T47D (cell line): ENCODE measurements around the gene NFIB.

Experiments
- DNase-seq, 2 experiments: peaks; one replicate each; pipeline versions ENCODE4 v3.0.0 to v3.0.0-alpha.2; 2011 to 2012; ENCODE audit warnings: low read depth in 1 of 2, low spot score in 1 of 2
- JUND ChIP-seq: IDR thresholded peaks from 2 replicates; pipeline ENCODE4 v1.6.1; 2012; ENCODE audit warnings: low read depth
- in situ Hi-C: cut with HindIII; loops from 2 replicates; pipeline ENCODE4 v1.10.0; 2016; ENCODE audit warnings: low sequenced_read_pairs, low pct_unique_long_range_greater_than_20kb

NFIB gene

GRCh38 chr9:14211564-14211963 is 102.4 kb downstream of the NFIB start:
- DNase-seq, result peak in 1 of 2 experiments; percentile 55
- TF ChIP-seq JUND, result no peak
- in situ Hi-C loops, result no loop called here

DNA sequence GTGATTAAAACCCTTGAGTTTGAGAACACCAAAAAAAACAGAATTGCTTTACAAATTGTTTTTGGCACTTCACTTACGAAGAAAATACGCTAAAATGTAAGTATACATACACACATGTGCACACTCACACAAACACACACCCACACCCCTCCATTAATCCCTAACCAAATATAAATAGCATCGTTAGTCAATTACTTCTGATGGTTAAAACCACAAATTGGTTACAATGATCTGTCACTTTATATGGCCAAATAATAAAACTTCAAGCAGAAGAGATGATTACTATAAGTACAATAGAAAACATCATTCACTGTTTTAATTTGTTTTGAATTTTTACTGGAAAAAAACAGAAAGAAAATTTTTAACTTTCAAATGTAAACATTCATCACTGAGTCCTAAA is 103.5 kb downstream of the NFIB start:
- in situ Hi-C loops, result no loop called here
- DNase-seq, result no peak
- no peak for TF ChIP-seq JUND

GRCh38 chr9:14209399-14210345 is 104.3 kb downstream of the NFIB start:
- in situ Hi-C loops, result no loop called here
- DNase-seq, result no peak
- no peak for TF ChIP-seq JUND

- no peak for TF ChIP-seq JUND
- in situ Hi-C loops, result no loop called here
- DNase-seq, result no peak
These were observed 106.5 kb downstream of the NFIB start for GRCh38 chr9:14207352-14207995.

DNA sequence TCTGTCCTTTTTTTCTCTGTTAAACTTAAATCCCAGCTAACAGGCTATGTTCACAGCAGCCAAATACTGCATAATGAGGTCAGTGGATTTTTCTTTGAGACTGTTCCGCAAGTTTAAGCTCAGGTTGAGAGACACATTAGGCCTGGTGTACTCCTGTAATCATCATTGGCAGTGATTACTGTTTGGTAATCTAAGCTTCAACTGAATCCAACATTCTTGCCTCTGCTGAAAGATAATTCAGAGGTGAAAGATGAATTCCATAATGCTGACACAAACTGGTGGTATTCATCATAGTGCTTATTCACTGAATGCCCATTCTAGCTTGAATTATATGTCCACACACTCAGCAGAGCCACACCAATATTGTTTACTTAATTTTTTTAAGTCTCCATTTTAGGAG is 108.5 kb downstream of the NFIB start:
- in situ Hi-C loops, result no loop called here
- no peak for DNase-seq
- TF ChIP-seq JUND, result no peak

GRCh38 chr9:14203356-14204056 is 110.4 kb downstream of the NFIB start:
- in situ Hi-C loops, result no loop called here
- TF ChIP-seq JUND, result no peak

DNA sequence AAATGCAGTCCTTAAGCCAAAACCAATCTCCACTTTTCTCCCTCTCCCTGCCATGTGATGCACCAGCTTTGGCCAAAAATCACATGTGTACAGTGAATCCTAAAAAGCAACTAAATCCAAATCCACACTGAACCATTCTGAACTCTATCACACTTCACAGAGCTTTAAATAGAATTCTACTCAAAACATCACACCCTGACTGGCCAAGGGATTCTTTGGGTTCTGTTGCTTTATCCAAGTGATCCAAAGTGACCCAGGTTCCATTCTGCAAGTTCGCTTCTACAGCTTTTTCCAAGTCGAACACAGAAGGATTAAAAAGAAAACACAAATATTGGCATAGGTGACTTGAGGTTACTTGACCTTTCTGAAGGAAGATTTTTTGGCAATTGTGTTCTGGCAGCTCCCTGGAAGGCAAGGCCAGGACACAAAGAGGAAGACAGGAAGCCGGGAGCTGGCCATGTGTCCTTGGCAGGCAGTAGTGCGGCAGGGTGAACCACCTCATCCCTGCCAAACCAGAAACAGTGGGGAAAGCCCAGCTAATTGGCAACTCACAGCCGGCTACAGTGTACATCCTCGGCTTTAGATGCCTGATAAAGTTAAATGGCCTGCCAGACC is 115.0 kb downstream of the NFIB start:
- TF ChIP-seq JUND, result no peak
- in situ Hi-C loops, result no loop called here
- DNase-seq, result peak in 1 of 2 experiments; percentile 50

More at GRCh38 chr9:14203356-14204056, 110.4 kb downstream of the NFIB start:
- no peak for DNase-seq

DNA sequence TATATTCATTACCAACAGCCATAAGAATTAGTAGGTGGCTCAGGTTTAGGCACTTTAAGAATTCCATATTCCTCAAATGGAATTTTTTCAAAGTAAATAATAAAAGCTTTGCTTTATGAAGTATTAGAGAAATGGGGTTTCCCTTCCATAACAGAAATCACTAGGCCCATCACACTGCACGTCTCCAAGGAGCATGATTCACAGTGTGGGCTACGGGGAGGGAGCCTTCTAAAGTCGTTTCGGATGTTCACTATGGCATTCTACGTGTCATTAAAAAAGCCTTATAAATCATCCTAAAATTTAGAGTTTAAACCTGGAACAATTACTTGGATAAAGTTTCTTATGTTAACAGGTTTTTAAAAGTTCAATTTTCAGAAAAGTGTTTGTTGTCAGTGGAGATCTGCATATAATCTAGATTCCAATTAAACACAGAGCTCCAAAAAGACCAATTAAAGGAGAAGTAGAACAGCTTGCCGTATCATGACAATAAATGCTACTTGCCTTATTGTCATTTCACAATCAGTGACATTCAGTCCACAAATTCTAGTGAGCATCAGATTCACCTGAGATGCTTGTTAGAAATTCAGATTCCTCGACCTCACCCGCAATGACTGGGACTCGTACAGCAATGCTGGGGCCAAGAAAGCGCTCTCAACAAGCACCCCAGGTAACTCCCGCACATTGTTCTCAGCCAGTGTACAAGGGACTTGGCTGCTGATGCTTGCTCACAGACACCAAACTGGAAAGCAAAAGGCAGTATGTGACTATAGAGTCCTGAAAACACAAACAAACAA is 115.7 kb downstream of the NFIB start:
- no peak for DNase-seq
- no peak for TF ChIP-seq JUND
- in situ Hi-C loops, result no loop called here

DNA sequence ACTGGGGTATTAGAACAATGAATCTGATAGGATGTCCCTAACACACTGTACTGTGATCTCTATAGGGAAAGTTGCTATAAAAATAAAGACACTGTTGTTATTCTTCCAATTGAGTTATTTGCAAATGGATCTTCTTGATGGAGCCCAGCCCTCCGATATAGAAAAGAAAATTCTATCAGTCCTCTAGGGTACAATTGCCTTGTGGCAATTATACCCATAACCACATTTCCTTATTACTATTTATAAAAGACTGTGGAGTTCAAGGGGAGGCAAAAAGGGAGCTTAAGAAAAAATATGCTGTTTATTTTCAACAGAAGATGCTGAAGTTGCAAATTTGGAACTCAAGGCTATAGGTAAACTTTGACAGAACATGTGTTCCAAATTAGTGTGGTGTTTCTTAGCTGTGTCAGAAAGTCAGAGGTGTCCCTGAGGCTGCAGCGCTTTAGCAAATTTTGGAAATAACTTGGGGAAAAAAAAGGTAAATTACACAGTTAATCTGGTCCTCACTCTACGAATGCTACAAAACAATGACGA is 116.5 kb downstream of the NFIB start:
- no peak for DNase-seq
- no peak for TF ChIP-seq JUND
- in situ Hi-C loops, result no loop called here

- DNase-seq, result no peak
- in situ Hi-C loops, result no loop called here
- no peak for TF ChIP-seq JUND
These were observed 120.5 kb downstream of the NFIB start for GRCh38 chr9:14193328-14193990.

- no peak for TF ChIP-seq JUND
- DNase-seq, result no peak
- in situ Hi-C loops, result no loop called here
These were observed 121.4 kb downstream of the NFIB start for GRCh38 chr9:14192556-14192955.
